CD14-positive monocyte (primary cell): ENCODE measurements around the gene NR2F6. TPM values are rescaled to one million over a fixed set of nuclear protein-coding genes. Genes with fewer than 3 reads are reported as not detected.
A peak's percentile ranks its signal among the peaks of the same experiment; 100 is the strongest.

ENCODE experiments used
- DNase-seq, 3 donors: peaks; one replicate each; pipeline ENCODE4 v3.0.0-alpha.2; 2011 to 2022
- H2AFZ ChIP-seq: 2 replicates; pipeline ENCODE4 v1.6.0; 2012; ENCODE audit warnings: mild to moderate bottlenecking, low read depth, low read length, inconsistent platforms; ENCODE audit not compliant: insufficient read depth, poor library complexity, severe bottlenecking
- H3K27ac ChIP-seq, 2 donors: 1 replicate in 1 of 2; 2 replicates in 1 of 2; pipeline ENCODE4 v1.5.1; 2012 to 2013; ENCODE audit warnings: low read length in 2 of 2, control low read depth in 1 of 2, inconsistent platforms in 1 of 2, low read depth in 1 of 2, mild to moderate bottlenecking in 1 of 2
- H3K27me3 ChIP-seq, 2 donors: one replicate each; pipeline versions ENCODE4 v1.6.0 to v1.6.1; 2011 to 2013; ENCODE audit warnings: low read length in 2 of 2; ENCODE audit not compliant: control insufficient read depth in 2 of 2, insufficient read depth in 2 of 2
- H3K36me3 ChIP-seq, 2 donors: replicated peaks in 1 of 2; 1 replicate in 1 of 2; 2 replicates in 1 of 2; pipeline versions ENCODE4 v1.5.1 to v1.6.1; 2012 to 2013; ENCODE audit warnings: low read length in 2 of 2, control low read depth in 1 of 2, inconsistent platforms in 1 of 2, mild to moderate bottlenecking in 1 of 2; ENCODE audit not compliant: insufficient read depth in 2 of 2, control insufficient read depth in 1 of 2
- H3K4me1 ChIP-seq, 2 donors: 1 replicate in 1 of 2; 2 replicates in 1 of 2; pipeline versions ENCODE4 v1.5.1 to v1.6.1; 2012 to 2013; ENCODE audit warnings: low read length in 2 of 2, control low read depth in 1 of 2, inconsistent platforms in 1 of 2, mild to moderate bottlenecking in 1 of 2, moderate library complexity in 1 of 2; ENCODE audit not compliant: insufficient read depth in 2 of 2, control insufficient read depth in 1 of 2
- H3K4me2 ChIP-seq: replicated peaks from 2 replicates; pipeline ENCODE3; 2012; ENCODE audit warnings: low read length, moderate library complexity, mild to moderate bottlenecking; ENCODE audit not compliant: poor library complexity, severe bottlenecking; ENCODE audit errors: extremely low read depth
- H3K4me3 ChIP-seq, 3 experiments: fragments of 200-600 bp in 1 of 3; sonication (generic) in 1 of 3; replicated peaks in 1 of 3; 1 replicate in 2 of 3; 2 replicates in 1 of 3; pipeline ENCODE4 v1.5.1; 2011 to 2013; ENCODE audit warnings: low read length in 3 of 3, mild to moderate bottlenecking in 3 of 3, control low read depth in 2 of 3, low read depth in 2 of 3, inconsistent platforms in 1 of 3, moderate library complexity in 1 of 3
- H3K79me2 ChIP-seq: 2 replicates; pipeline ENCODE4 v1.6.0; 2012; ENCODE audit warnings: mild to moderate bottlenecking, control low read depth, inconsistent platforms, low read length, moderate library complexity; ENCODE audit not compliant: insufficient read depth
- H3K9ac ChIP-seq: 2 replicates; pipeline ENCODE4 v1.6.0; 2017; ENCODE audit warnings: low read length, mild to moderate bottlenecking; ENCODE audit not compliant: insufficient read depth, poor library complexity, severe bottlenecking
- H3K9me3 ChIP-seq, 2 donors: replicated peaks in 1 of 2; 1 replicate in 1 of 2; 2 replicates in 1 of 2; pipeline versions ENCODE4 v1.5.1 to v1.6.1; 2012 to 2013; ENCODE audit warnings: low read length in 2 of 2, control low read depth in 1 of 2; ENCODE audit not compliant: control insufficient read depth in 1 of 2, insufficient read depth in 1 of 2
- H4K20me1 ChIP-seq: 2 replicates; pipeline ENCODE4 v1.6.0; 2012; ENCODE audit warnings: mild to moderate bottlenecking, low read length, control low read depth, moderate library complexity; ENCODE audit not compliant: insufficient read depth
- H3K27ac Mint-ChIP-seq, 7 donors: one replicate each; pipeline ENCODE4 v1.8.0; 2020; ENCODE audit warnings: mild to moderate bottlenecking in 7 of 7, mixed read lengths in 7 of 7, moderate library complexity in 6 of 7, inconsistent platforms in 2 of 7
- H3K27me3 Mint-ChIP-seq, 3 donors: one replicate each; pipeline ENCODE4 v1.8.0; 2021 to 2022; ENCODE audit warnings: low read depth in 3 of 3, mild to moderate bottlenecking in 3 of 3, mixed read lengths in 3 of 3, moderate library complexity in 3 of 3, inconsistent platforms in 1 of 3
- H3K36me3 Mint-ChIP-seq, 2 donors: one replicate each; pipeline ENCODE4 v1.8.0; 2020; ENCODE audit warnings: mixed read lengths in 2 of 2, inconsistent platforms in 1 of 2, mild to moderate bottlenecking in 1 of 2
- H3K4me1 Mint-ChIP-seq: one replicate; pipeline ENCODE4 v1.8.0; 2020; ENCODE audit warnings: mild to moderate bottlenecking, mixed read lengths
- H3K4me3 Mint-ChIP-seq, 2 donors: one replicate each; pipeline ENCODE4 v1.8.0; 2020; ENCODE audit warnings: mild to moderate bottlenecking in 2 of 2, mixed read lengths in 2 of 2, moderate library complexity in 1 of 2
- H3K9me3 Mint-ChIP-seq, 7 donors: one replicate each; pipeline ENCODE4 v1.8.0; 2020 to 2022; ENCODE audit warnings: mixed read lengths in 7 of 7, mild to moderate bottlenecking in 6 of 7, moderate library complexity in 6 of 7, inconsistent platforms in 2 of 7
- CTCF ChIP-seq: fragments of 200-600 bp; IDR thresholded peaks from one replicate; pipeline ENCODE4 v1.8.0; 2022; ENCODE audit warnings: antibody characterized with exemption, mild to moderate bottlenecking
- WGBS: methylation state at CpG from one replicate; pipeline ENCODE4 v1.1.5; 2013; ENCODE audit warnings: missing lambda C conversion rate; ENCODE audit not compliant: insufficient coverage; 5-methylcytosine and 5-hydroxymethylcytosine counted together
- intact Hi-C, 2 donors: fragments of 100-400 bp; cut with micrococcal nuclease; formaldehyde crosslinking; loops; one replicate each; pipeline versions ENCODE4 v1.15.0 to v1.15.1; 2023
- polyA plus RNA-seq, 3 donors: library from polyadenylated mRNA; depleted of rRNA in 1 of 3; unstranded in 2 of 3; stranded (reverse) in 1 of 3; fragments of 300-500 nt in 2 of 3; fragments of >200 nt in 1 of 3; fragmentation: Illumina TruSeq in 2 of 3; gene quantifications; 1 replicate in 2 of 3; 2 replicates in 1 of 3; pipeline ENCODE4 v1.2.3, GENCODE V29; 2012 to 2021

The NR2F6 gene
- polyA plus RNA-seq, 3 donors = 0.87 to 5.1 (median 1.7) TPM

GRCh38 chr19:17183858-17184321 is 61.8 kb downstream of the NR2F6 start:
- peaks cover 27% of the 10 kb centered on the region for H4K20me1 ChIP-seq
- peak overlapping the region; percentile 87 to 96 (median 93) for H3K27ac Mint-ChIP-seq
- H3K4me2 ChIP-seq = peak overlapping the region; percentile 71
- peak overlapping the region; percentile 44 for H3K9ac ChIP-seq
- H3K36me3 ChIP-seq = peaks cover 68 to 75% of the 10 kb centered on the region in 2 donors
- peaks cover 30% of the 10 kb centered on the region for H3K4me1 Mint-ChIP-seq
- peaks cover 55 to 80% of the 10 kb centered on the region in 2 donors for H3K36me3 Mint-ChIP-seq
- H3K4me1 ChIP-seq = peaks cover 24 to 29% of the 10 kb centered on the region in 2 donors
- peak overlapping the region; percentile 69 to 75 for H3K27ac ChIP-seq
- H3K27me3 ChIP-seq = no peaks in the 10 kb centered on the region
- 0% methylated on average over 1 of the region's 11 CpGs for WGBS
- H3K9me3 Mint-ChIP-seq = peaks cover 0 to 2% (median 0%) of the 10 kb centered on the region in 7 donors
- H3K27me3 Mint-ChIP-seq = peaks cover 0 to 3% (median 0%) of the 10 kb centered on the region in 3 donors
- H3K9me3 ChIP-seq = no peaks in the 10 kb centered on the region
- no peaks in the 10 kb centered on the region for H3K79me2 ChIP-seq
- H3K4me3 ChIP-seq = peak overlapping the region in 1 of 3 experiments; percentile 61
- peak overlapping the region; percentile 75 to 89 for H3K4me3 Mint-ChIP-seq
- H2AFZ ChIP-seq = no peak overlapping the region
- no peak for TF ChIP-seq CTCF
- intact Hi-C loops = loop anchor here (5.0 kb wide), 2 partner anchors 117 to 412 kb away; no protein-coding TSS in a partner anchor
- DNase-seq = peak; percentile 36 to 64 (median 42)

GRCh38 chr19:17183271-17183761 is 62.4 kb downstream of the NR2F6 start:
- peaks cover 67 to 75% of the 10 kb centered on the region in 2 donors for H3K36me3 ChIP-seq
- H3K9me3 ChIP-seq = no peaks in the 10 kb centered on the region
- H3K4me2 ChIP-seq = peak overlapping the region; percentile 71
- peaks cover 27% of the 10 kb centered on the region for H4K20me1 ChIP-seq
- Mint-ChIP-seq H3K27ac (peak overlapping the region; percentile 87 to 96 (median 93)), H3K4me1 (peaks cover 30% of the 10 kb centered on the region), H3K4me3 (peak overlapping the region; percentile 75 to 89), H3K36me3 (peaks cover 56 to 80% of the 10 kb centered on the region in 2 donors), H3K27me3 (peaks cover 0 to 3% (median 0%) of the 10 kb centered on the region in 3 donors), H3K9me3 (peaks cover 0 to 2% (median 0%) of the 10 kb centered on the region in 7 donors)
- no peaks in the 10 kb centered on the region for H3K79me2 ChIP-seq
- TF ChIP-seq CTCF = peak; percentile 22
- peak overlapping the region; percentile 44 for H3K9ac ChIP-seq
- peak overlapping the region; percentile 69 to 75 for H3K27ac ChIP-seq
- H3K27me3 ChIP-seq = no peaks in the 10 kb centered on the region
- intact Hi-C loops = loop anchor here (5.0 kb wide), 2 partner anchors 116 to 411 kb away; no protein-coding TSS in a partner anchor
- peak overlapping the region in 2 of 3 experiments; percentile 5 to 61 for H3K4me3 ChIP-seq
- H2AFZ ChIP-seq = no peak overlapping the region
- 5% methylated on average over 7 of the region's 14 CpGs for WGBS
- H3K4me1 ChIP-seq = peaks cover 24 to 29% of the 10 kb centered on the region in 2 donors
- peak; percentile 12 to 29 (median 14) for DNase-seq

Other genes with a start within 250 kb of the NR2F6 start
- 10 to 100 TPM in 1 of 3 donors, 1 to 10 TPM in 2; 5.1 to 53.4 (median 5.4) TPM for gene CPAMD8, start 219.1 kb downstream of the NR2F6 start, polyA plus RNA-seq
- 1 to 10 TPM; 2.5 to 9.3 (median 4.4) TPM for gene HAUS8, start 170.5 kb downstream of the NR2F6 start, polyA plus RNA-seq
- 100 to 1,000 TPM in 1 of 3 donors, 1 to 10 TPM in 2; 5.9 to 366 (median 7.5) TPM for gene MYO9B, start 170.1 kb downstream of the NR2F6 start, polyA plus RNA-seq
- 10 to 100 TPM; 26.5 to 39.8 (median 29.7) TPM for gene USE1, start 30.6 kb downstream of the NR2F6 start, polyA plus RNA-seq
- gene OCEL1, start 19.7 kb downstream of the NR2F6 start, polyA plus RNA-seq = 10 to 100 TPM; 31.8 to 59.9 (median 57.6) TPM
- not detected for gene USHBP1, start 18.8 kb upstream of the NR2F6 start, polyA plus RNA-seq
- gene BABAM1, start 21.5 kb upstream of the NR2F6 start, polyA plus RNA-seq = 100 to 1,000 TPM in 1 of 3 donors, 10 to 100 TPM in 2; 76.9 to 106 (median 90.3) TPM
- 1 to 10 TPM; 1.3 to 8.5 (median 2.2) TPM for gene ANKLE1, start 36.0 kb upstream of the NR2F6 start, polyA plus RNA-seq
- gene ABHD8, start 57.5 kb upstream of the NR2F6 start, polyA plus RNA-seq = 10 to 100 TPM; 11.3 to 14.9 (median 12.5) TPM
- 100 to 1,000 TPM in 2 of 3 donors, 10 to 100 TPM in 1; 13.2 to 208 (median 155) TPM for gene MRPL34, start 60.0 kb upstream of the NR2F6 start, polyA plus RNA-seq
- 10 to 100 TPM; 22.5 to 49.5 (median 23.8) TPM for gene DDA1, start 63.6 kb upstream of the NR2F6 start, polyA plus RNA-seq
- 10 to 100 TPM in 1 of 3 donors, under 1 TPM in 1, not detected in 1; 0.11 to 14.1 TPM for gene ANO8, start 88.9 kb upstream of the NR2F6 start, polyA plus RNA-seq
- 10 to 100 TPM in 1 of 3 donors, 1 to 10 TPM in 2; 1.0 to 22.0 (median 1.7) TPM for gene GTPBP3, start 91.6 kb upstream of the NR2F6 start, polyA plus RNA-seq
- under 1 TPM in 2 of 3 donors, not detected in 1; 0.08 to 0.81 TPM for gene PLVAP, start 131.4 kb upstream of the NR2F6 start, polyA plus RNA-seq
- gene CCDC194, start 148.3 kb upstream of the NR2F6 start, polyA plus RNA-seq = under 1 TPM in 1 of 3 donors, not detected in 2; 0.52 TPM
- gene BST2, start 159.7 kb upstream of the NR2F6 start, polyA plus RNA-seq = 100 to 1,000 TPM; 225 to 284 (median 272) TPM
- gene MVB12A, start 174.1 kb upstream of the NR2F6 start, polyA plus RNA-seq = 10 to 100 TPM; 43.2 to 47.8 (median 43.7) TPM
- not detected for gene TMEM221, start 202.7 kb upstream of the NR2F6 start, polyA plus RNA-seq
- gene NXNL1, start 215.0 kb upstream of the NR2F6 start, polyA plus RNA-seq = not detected
- gene SLC27A1, start 224.6 kb upstream of the NR2F6 start, polyA plus RNA-seq = 10 to 100 TPM; 27.1 to 36.5 (median 27.6) TPM